Measurements from ENCODE around the gene NUDT15.
"Not testable (repeated sequence)": the region's sequence is repeated elsewhere in the genome, so short reads cannot be mapped to it uniquely, and the experiment has no call there.

GRCh38 chr13:48058536-48058935 lies 21.0 kb downstream of the NUDT15 start:
- TF ChIP-seq CTCF, POLR2A (IDR thresholded peaks at IDR 0.05): not testable (repeated sequence)
